ENCODE results near the gene CDK5RAP2. TPM values are rescaled to one million over a fixed set of nuclear protein-coding genes. Genes with fewer than 3 reads are reported as not detected.

The CDK5RAP2 gene
- polyA plus RNA-seq, 1 donor (not counting 4 experiments of a cell fraction or from before 2014, with no cell fraction given): 22.4 TPM

GRCh38 chr9:120399940-120400339 is 180.0 kb downstream of the CDK5RAP2 start:
- TF ChIP-seq CTCF (optimal IDR thresholded peaks at IDR 0.05 in 1 of 3, IDR thresholded peaks at IDR 0.05 in 1 of 3, conservative IDR thresholded peaks at IDR 0.05 in 1 of 3; ENCODE audit: extremely low read depth in 1 of 3, insufficient read depth in 2 of 3, low read length in 3 of 3) (no peak), EZH2 (IDR thresholded peaks at IDR 0.05; ENCODE audit: low read length) (no peak)
- H3K4me1 ChIP-seq (ENCODE audit: control insufficient read depth, extremely low read depth, insufficient read depth, low read length): peaks cover 10% of the 10 kb centered on the region
- H3K4me2 ChIP-seq (ENCODE audit: control insufficient read depth, extremely low read depth, insufficient read depth, low read depth, low read length): no peak overlapping the region
- peaks cover 4% of the 10 kb centered on the region for H4K20me1 ChIP-seq (ENCODE audit: control insufficient read depth, extremely low read depth, insufficient read depth, low read length)
- no peaks in the 10 kb centered on the region for H3K27me3 ChIP-seq (ENCODE audit: control insufficient read depth, extremely low read depth, insufficient read depth, low read length)
- dilution Hi-C loops (cut with MboI; ENCODE audit: extremely low pct_ligation_motif_present, low sequenced_read_pairs): no loop called here
- H3K79me2 ChIP-seq (ENCODE audit: control insufficient read depth, insufficient read depth, low read length): no peaks in the 10 kb centered on the region
- no peaks in the 10 kb centered on the region for H3K9me1 ChIP-seq (ENCODE audit: control insufficient read depth, extremely low read depth, insufficient read depth, low read length)
- H3K36me3 ChIP-seq (ENCODE audit: control insufficient read depth in 2 of 2, extremely low read depth in 1 of 2, insufficient read depth in 2 of 2, low read length in 2 of 2): peaks cover 22 to 39% of the 10 kb centered on the region in 2 experiments
- no peak overlapping the region for H3K27ac ChIP-seq (ENCODE audit: control insufficient read depth, insufficient read depth, low read length)
- no peaks in the 10 kb centered on the region for H3K9me3 ChIP-seq (ENCODE audit: control insufficient read depth, low read depth, low read length)
- DNase-seq (ENCODE audit: low read depth, low spot score) (no peak), FAIRE-seq (no peak)
- no peak overlapping the region for H2AFZ ChIP-seq (ENCODE audit: control insufficient read depth, low read length)
- H3K9ac ChIP-seq (ENCODE audit: control insufficient read depth, extremely low read depth, insufficient read depth, low read length): no peak overlapping the region
- H3K4me3 ChIP-seq (ENCODE audit: control insufficient read depth in 2 of 3, extremely low read depth in 1 of 3, insufficient read depth in 2 of 3, low read depth in 1 of 3, low read length in 3 of 3): no peak overlapping the region

- H3K4me2 ChIP-seq (ENCODE audit: control insufficient read depth, extremely low read depth, insufficient read depth, low read depth, low read length): no peak overlapping the region
- no peaks in the 10 kb centered on the region for H3K79me2 ChIP-seq (ENCODE audit: control insufficient read depth, insufficient read depth, low read length)
- H3K27me3 ChIP-seq (ENCODE audit: control insufficient read depth, extremely low read depth, insufficient read depth, low read length): no peaks in the 10 kb centered on the region
- peaks cover 2% of the 10 kb centered on the region for H4K20me1 ChIP-seq (ENCODE audit: control insufficient read depth, extremely low read depth, insufficient read depth, low read length)
- H3K4me3 ChIP-seq (ENCODE audit: control insufficient read depth in 2 of 3, extremely low read depth in 1 of 3, insufficient read depth in 2 of 3, low read depth in 1 of 3, low read length in 3 of 3): no peak overlapping the region
- no peak overlapping the region for H3K27ac ChIP-seq (ENCODE audit: control insufficient read depth, insufficient read depth, low read length)
- no peaks in the 10 kb centered on the region for H3K9me1 ChIP-seq (ENCODE audit: control insufficient read depth, extremely low read depth, insufficient read depth, low read length)
- DNase-seq (ENCODE audit: low read depth, low spot score) (no peak), FAIRE-seq (no peak)
- peaks cover 31 to 42% of the 10 kb centered on the region in 2 experiments for H3K36me3 ChIP-seq (ENCODE audit: control insufficient read depth in 2 of 2, extremely low read depth in 1 of 2, insufficient read depth in 2 of 2, low read length in 2 of 2)
- no peak for TF ChIP-seq EZH2 (IDR thresholded peaks at IDR 0.05; ENCODE audit: low read length)
- no peak for TF ChIP-seq CTCF (optimal IDR thresholded peaks at IDR 0.05 in 1 of 3, IDR thresholded peaks at IDR 0.05 in 1 of 3, conservative IDR thresholded peaks at IDR 0.05 in 1 of 3; ENCODE audit: extremely low read depth in 1 of 3, insufficient read depth in 2 of 3, low read length in 3 of 3)
- no peak overlapping the region for H3K9ac ChIP-seq (ENCODE audit: control insufficient read depth, extremely low read depth, insufficient read depth, low read length)
- H3K4me1 ChIP-seq (ENCODE audit: control insufficient read depth, extremely low read depth, insufficient read depth, low read length): peaks cover 3% of the 10 kb centered on the region
- dilution Hi-C loops (cut with MboI; ENCODE audit: extremely low pct_ligation_motif_present, low sequenced_read_pairs): no loop called here
- no peak overlapping the region for H2AFZ ChIP-seq (ENCODE audit: control insufficient read depth, low read length)
- H3K9me3 ChIP-seq (ENCODE audit: control insufficient read depth, low read depth, low read length): no peaks in the 10 kb centered on the region
Observed at GRCh38 chr9:120398286-120398685, 181.7 kb downstream of the CDK5RAP2 start.
